Dermis blood vessel endothelial cell (primary cell): ENCODE data around the gene SHC1. TPM values are rescaled to one million over a fixed set of nuclear protein-coding genes. Genes with fewer than 3 reads are reported as not detected.

Source experiments
- DNase-seq: peaks from one replicate; pipeline ENCODE4 v3.0.0; 2010
- total RNA-seq: library from RNA; depleted of rRNA; stranded (reverse); fragments of >200 nt; gene quantifications from 2 replicates; pipeline ENCODE4 v1.2.3, GENCODE V29; 2014

Gene SHC1
- total RNA-seq, 1 donor from 2014 or later: 337 TPM

DNA sequence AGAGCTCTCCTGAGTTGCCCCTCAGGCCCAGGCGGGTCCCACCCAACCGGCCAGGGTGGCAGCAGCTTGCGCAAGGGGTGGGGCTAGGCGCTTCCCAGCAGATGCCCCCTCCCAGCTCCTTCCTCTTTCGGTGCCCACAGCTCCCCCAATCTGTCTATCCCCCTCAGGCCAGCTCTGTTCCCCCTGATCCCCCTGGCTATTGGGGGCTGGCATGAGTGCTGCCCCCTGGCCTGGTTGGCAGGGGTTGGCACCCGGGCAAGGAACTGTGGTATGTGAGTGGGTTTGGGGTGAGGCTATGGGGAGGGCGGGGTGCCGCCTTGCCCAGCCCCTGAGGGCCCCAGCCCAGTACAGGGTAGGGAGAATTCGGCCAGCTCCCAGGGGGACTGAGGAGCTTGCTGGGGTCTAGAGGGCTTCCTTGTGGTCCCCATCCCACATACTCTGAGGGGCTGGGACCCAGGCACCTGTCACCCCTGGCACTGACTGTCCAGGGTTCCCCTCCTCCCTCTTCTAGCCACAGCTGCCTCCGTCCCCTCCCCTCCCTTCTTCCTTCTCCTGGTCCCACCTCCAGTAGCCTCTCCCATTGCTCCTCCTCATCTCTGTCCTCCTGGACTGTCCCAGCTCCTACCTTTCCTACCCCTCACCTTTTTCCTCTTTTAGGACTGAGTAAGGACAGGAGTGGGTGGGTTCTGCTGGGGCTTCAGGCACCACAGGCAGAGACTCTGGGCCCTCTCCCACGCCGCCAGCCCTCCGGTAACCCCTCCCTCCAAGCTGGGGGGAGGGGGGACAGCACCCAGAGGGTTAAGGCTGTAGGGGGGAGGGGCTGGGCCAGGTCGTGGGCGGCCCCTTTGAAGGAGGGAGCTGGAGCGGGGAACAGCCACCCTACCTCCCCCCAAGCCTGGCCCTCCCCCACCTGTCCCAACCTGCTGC lies 37.7 kb upstream of the SHC1 start:
- no peak for DNase-seq

DNA sequence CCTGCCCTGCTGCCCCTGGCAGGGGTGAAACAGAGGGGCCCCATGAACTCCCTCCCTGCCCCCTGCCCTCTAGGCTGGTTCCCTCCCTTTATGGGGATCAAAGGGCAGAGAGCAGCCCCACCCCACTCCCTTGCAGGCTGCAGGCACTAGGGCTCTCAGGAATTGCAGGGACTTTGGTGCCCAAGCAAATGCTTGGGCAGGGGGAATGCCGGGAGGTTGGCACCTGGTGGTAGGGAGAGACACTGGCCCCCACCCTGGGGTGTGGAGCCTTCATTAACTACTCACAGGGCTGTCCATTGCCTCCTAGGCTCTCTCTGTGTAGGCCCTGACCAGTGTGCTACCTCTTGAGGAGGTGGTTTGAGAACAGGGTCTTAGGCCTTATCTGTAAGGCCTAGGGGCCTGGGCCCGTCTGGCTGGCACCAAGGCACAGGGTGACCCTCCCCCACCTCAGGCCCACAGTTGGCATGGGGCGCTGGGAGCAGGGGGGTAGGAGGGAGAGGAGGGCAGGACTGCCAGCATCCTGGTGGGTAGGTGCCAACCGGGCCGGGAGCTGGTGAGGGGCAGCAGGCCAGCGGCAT lies 36.8 kb upstream of the SHC1 start:
- DNase-seq: no peak

DNA sequence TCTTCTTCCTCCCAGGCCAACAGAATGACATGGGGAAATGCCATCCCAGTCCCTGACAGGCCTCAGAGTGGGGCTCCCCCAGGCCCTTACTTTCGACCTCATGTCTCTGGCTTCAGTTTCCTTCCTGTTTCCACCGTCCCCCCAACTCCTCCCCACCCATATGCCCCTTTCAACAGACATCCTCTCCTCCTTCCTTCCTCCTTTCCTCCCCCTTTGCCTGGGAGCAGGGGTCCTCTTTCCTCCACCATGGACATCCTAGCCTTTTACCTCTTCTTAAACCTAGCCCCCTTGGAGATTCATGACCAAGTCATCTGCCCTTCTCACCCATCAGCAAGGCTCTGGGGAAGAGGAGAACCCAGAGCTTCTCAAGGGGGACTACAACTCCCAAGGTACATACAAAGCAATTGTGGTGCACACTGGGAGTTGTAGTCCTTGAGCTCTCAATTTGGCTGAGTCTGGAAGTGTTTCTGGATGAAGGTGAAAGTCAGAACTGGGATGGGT lies 36.1 kb upstream of the SHC1 start:
- DNase-seq: peak; percentile 34

DNA sequence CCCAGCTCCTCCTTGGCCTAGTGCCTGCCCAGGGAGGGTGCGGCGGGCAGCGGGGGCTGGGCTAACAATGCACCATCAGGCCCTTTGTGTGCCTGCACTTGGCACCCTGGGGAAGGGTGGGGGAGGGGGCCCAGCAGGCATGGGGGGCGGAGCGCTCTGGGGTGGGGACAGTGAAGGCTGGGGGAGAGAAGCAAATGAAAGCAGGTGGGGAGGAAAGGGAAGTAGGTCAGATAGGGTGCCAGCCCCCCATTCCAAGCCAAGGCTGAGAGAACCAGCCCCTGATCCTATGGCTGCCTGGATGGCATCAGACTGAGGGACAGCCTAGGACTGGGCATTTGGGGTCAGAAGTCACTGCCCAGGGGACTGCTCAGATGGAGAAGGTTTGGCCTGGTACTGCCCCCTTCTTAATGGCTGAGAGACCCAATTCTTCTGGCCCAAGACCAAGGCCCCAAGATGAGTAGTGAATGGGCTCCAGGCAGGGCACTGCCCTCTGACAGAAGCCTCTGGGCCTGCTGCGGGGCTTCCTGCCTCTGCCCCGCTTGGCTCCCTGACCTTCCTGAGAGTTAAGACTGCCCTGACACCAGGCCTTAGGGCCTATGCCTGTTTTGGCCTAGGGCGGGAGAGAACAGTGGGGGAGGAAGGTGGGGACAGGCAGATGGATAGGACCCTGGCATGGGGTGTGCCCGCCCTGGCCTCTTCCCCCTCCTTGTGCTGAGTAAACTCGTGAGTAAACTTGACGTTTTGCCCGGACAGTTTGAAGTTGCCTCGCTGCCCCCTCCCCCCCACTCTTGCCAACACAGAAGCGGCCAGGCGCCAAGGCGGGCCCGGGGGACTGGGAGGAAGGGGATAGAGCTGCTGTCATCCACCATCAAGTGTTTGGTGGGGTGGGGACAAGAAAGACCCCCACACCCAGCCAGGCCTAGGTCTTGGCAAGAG lies 34.8 kb upstream of the SHC1 start:
- no peak for DNase-seq

DNA sequence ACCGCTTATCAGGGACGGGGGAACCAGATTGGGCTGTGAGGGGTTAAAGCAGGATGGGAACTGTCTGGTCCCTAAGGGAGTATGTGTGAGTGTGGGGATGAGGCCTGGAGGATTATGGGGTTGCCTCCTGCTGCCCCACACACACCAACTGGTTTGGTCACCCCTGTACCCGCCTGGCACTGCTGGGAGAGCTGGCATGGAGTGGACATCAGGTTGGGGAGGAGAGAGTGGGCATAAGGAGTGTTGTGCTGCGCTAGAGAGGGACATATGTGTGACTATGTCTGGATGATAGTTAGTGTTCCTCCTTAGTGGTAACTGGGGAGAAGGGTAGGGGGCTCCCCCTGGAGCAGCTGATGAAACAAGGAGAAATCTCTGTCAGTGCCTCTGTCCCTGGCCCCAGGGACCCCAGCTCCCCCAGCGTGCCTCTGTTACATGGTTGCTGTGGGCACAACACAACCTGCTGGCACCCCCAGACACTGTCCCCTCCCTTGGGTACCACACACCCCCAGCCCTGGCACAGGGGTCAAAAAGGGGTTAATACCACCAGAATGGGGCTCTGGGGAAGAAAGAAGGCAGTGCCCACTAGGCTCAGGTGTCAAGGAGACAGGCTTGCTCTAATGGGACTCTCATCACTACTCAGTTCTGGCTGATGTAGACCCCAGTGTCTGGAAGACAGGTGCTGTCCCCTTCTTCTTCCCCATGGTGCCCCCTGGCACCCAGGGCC lies 34.0 kb upstream of the SHC1 start:
- no peak for DNase-seq

DNA sequence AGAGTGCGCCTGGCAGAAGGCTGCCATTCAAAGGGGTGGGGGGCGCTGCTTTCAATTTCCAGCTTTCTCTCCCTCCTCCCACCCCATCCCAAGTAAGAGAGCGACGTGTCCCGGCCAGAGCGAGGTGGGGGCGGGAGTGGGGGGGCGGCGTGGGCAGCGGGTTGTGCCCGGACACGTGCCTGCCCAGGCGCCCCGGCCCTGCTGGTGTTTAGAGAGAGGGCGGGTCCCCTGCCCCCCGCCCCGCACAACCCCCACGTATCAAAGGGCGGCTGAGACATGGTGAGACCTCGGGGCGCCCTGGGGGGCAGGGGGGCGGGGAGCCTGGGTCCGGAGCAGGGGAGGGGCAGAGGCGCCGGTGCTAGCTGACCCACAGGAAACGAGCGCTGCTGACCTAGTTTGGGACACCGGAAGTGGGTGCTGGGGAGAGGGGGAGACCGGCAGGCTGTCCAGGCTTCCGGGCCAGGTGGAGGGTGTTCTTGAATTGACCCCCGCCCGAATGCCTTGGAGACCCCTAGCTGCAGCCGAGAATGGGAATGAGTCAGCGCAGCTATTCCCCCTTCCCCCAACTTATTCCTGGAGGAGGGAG lies 33.3 kb upstream of the SHC1 start:
- DNase-seq: peak; percentile 39

DNA sequence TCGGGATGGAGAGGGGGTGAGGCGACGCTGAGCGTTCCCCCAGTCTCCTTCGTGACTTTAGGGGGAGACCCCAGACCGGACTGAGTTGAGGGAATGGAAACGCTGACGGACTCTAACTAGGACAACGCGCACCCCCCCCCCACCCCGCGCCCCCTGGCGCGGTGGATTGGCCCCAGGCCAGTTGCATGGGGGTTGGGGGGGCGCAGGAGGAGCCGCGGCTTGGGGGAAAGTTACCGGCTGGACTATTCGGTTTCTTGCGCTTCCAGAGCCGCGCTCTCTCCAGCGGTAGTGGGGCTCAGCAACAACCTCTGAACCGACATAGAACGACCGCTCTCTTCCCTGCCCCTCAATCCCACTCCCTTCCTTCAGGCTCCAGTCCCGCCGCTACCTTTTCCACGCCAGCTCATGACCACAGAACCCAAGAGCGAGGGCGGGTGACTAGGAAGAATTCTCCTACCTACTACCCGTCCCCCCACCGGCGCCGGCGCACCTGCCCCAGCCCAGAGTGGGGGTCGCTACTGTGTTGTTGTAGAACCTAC lies 32.7 kb upstream of the SHC1 start:
- peak; percentile 39 for DNase-seq

DNA sequence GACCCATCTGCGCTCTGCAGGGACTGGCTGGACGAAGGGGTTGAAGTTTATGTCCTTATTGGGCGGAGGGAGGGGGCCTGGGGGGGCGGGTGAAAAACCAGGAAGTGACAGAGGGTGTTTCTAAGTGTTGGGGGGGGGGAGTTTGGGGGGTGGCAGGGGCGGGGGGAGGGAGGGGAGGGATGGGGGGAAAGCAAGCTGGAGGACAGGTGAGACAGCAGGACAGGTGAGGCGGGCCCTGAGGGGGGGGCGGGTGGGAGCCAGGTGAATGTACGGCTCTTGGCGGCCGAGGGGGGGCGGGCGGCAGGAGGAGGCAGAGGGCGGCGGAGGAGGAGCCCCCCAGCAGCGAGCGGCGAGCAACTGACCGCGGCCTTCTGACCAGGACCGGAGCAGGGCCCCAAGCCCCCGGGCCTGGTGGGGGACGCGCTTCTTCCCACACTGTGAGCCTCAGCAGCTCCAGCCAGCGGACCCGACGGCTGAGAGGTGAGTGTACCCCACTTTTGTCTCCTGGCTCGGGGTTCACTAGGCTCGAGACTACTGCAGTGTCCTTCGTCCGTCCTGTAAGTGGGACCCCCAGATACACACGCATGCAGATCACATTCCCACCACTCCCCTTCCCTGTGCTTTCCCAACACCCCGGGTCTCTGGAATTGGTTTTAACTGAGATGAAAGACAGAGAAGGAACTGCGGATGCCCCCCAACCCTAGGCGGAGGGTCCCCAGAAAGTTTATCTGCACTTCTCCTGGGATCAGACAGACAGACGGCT lies 32.1 kb upstream of the SHC1 start, which contains the start of gene ZBTB7B:
Gene ZBTB7B (plus strand): TSS at position 339 of the 763 bp plus-strand sequence. CDS start 11,859 bp downstream, outside the sequence.
- DNase-seq: peak; percentile 51

DNA sequence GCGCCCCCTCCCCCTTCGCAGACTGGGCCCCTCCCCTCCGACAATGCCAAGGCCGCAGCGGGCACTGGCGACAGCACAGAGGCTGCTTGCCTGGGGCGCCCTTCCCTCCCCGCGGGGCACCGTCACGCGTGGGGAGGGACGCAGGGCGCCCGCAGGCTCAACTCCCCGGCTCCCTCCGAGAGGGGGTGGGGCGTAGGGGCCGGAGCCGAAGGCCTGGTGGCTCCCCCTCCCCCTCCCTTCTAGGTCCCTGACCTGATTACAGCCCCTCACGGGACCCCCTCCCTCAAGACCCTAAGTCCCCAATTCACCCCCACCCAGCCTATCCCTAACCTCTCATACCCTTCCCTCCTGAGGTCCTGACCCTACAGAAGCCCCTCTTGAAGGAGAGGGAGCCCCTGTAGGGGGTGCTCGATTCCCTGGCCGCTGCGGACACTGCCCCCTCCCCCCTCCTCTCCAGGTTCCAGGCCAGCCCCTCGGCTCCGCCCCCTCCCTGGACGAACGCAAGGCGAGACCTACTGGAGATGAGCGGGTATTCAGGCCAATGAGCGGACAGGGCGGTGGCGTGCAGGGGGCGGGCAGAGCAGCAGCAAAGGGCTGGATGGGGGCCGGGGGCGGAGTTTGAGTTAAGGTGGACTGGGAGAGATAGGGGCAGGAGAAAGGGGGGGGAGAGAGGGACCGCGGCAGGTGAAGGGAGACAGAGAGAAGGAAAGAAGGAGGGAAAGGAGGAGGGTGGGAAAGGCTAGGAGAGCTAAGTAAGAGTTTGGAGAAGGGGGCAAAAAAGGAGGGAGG lies 31.3 kb upstream of the SHC1 start:
- DNase-seq: peak; percentile 100

DNA sequence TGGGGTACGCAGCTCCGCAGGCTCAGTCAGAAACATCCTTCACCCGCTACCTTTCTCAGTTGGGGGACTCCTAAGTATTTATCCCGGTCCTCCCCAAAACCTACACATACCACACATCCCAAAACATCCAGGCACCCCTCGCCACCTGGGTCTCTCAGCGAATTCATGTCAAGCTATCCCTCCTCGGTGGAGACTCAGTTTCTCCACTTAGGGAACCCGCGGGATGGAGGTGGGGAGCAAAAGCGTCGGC lies 30.8 kb upstream of the SHC1 start:
- no peak for DNase-seq

DNA sequence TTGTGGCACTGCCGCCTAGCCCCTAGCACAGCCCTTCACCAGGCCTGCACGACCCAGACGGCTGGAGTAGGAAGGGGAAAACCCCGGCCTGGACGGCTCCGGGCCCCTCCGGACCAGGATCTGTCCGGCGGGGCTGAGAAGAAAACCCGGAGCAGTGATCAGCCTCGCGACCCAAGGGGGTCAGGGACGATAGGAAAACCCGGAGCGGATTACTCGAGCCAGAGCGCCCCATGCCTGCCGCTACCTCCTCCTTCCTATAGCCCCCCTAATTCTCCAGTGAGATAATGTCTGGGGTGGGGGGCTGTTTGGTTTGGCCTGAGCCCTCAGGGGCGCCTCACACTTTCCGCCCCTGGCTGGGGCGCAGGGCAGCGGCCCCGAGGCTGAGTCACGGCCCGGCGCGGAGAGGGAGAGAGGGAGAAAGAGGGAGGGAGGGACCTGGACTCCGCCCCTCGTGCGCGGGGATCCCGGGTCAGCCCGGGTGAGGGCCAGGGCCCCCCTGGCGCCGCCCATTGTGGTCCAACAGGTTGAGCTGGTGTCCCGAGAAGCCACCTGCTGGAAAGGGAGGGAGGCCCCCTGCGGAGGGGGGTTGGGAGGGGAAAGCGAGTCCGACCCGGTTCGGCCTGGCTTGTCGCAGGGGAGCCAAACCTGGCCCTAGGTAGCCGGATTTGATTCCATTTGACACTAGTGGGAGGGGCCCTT lies 30.3 kb upstream of the SHC1 start:
- DNase-seq: peak; percentile 88

DNA sequence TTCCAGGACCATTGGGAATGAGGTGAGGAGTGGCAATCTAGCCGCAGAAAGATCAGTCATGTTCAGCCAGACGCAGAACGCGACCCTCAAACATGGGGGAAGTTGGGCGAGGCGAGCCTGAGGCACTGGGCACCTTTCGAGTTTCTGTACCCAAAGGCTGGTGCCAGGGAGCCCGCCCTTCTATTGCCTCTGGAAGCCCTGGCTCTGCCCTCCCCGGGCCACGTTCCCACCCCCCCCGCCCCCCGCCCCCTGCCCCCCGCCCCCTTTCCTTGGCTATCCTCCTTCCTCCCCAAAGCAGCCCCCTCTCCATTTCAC lies 29.8 kb upstream of the SHC1 start:
- peak; percentile 26 for DNase-seq

DNA sequence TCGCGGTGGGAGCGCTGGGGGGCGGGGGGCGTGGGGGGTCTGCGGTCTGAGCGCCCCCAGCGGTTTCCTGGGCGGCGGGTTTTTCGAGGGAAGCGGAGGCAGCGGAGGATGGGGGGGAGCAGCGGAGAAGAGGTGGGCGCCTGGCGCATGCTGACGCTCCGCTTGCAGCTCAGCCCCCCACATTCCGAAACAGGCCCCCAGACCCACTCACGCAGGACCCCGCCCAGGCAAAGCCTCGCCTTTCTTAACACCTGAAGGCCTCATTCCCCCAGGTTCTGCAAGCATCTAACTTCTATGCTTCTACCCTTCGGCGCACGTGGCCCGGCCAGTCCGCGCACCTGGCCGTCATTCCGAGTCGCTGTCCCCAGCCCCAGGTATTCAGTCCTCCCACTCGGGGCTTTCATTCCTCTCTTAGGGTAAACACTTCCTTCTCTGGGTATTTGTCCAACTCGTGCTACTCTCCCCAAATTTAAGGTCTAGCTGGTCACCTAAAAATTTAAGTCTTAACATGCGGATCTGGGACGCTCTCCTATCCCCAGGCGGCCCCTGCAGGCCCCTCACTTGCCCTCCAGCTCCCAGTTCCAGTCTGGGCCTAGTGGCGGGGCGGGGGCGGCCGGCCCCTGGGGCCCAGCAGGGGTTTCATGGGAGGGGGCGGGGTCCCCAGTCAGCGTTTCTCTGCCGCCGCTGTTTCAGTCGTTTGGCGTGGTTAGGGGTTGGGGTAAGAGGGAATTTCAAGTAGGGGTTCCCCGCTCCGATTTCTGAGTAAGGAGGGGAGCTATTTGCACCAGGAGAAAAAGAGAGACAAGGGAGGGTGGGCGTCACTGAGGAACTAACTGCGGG lies 29.2 kb upstream of the SHC1 start:
- no peak for DNase-seq

DNA sequence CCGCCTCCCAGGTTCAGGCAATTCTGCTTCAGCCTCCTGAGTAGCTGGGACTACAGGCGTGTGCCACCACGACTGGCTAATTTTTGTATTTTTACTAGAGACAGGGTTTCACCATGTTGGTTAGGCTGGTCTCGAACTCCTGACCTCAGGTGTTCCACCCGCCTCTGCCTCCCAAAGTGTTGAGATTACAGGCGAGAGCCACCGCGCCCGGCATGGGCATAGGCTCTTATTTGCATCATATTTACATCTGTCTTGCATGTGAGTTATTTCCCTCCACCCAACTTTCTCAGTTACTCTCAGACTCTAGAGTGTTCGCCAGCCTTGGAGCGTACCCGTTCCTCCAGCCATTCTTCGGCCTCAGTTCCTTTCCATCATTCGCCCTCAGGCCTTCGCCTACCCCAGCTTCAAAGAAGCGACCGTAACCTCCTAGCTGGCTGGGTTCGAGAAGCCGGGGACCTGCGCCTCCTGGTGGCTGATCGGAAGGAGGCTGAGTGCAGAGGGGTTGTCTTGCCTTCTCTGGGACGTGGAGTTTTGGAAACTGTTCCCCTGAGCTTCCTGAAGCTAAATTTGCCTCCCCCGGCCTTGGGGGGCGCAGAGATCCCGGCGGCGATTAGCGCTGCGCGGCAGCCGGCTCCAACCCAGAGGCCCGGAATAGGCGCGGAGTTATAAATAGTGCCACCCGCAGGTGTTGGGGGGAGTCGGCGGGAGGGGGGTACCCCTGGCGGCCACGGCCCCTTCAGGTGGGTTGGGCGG lies 28.4 kb upstream of the SHC1 start:
- DNase-seq: peak; percentile 78

DNA sequence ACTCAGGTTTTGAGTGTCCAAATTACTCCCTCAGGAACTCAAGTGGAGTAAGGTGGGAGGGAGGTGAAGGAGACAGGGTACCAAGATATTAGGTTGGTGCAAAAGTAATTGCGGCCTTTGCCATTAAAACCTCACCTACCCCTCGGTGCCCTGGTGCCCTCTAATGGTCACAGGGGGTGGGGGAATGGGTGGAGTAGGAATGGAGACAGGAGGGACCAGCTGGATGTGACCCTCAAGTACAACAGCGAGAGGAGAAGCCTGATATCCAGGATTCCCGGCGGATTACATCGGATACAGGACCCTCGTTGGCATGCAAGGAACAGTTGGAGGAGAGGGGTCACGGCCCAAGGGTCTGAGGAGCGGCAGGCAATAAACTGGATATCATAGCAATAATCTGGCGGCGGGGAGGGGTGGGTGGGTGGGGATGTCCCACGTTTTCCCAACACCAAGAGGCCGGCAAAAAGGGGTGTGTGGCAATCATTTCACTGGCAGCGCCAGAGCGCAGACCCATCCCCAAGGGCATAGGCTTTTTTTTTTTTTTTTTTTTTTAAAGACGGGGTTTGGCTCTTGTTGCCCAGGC lies 27.7 kb upstream of the SHC1 start:
- no peak for DNase-seq

DNA sequence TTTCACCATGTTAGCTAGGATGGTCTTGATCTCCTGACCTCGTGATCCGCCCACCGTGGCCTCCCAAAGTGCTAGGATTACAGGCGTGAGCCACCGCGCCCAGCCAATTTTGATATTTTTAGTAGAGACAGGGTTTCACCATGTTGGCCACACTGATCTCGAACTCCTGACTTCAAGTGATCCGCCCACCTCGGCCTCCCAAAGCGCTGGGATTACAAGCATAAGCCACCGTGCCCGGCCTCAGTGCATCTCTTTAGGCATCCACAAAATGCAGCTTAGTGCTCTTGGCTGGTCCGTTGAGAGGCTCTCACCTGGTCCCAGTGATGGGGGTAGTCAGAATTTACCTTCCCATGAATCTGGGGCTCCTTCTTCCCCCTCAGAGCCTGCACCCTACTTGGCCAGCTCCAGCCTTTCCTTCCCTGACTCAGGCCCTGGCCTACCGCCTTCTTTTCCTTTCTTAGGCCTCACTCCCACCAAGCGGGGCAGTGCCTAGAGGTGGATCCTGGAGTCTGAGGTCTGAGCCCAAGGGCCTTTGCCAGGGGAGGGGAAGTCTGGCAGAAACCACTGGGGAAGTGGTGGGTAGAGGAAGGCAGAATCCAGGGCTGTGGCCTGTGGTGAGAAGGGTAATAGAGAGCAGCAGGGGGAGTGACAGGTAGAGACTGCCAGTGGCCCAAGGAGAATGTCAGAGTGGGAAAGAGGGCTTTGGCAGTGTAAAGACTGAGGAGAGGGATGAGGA lies 26.6 kb upstream of the SHC1 start:
- no peak for DNase-seq
